ENCODE results near the gene SERPINB6.
"Not testable (repeated sequence)": the region's sequence is repeated elsewhere in the genome, so short reads cannot be mapped to it uniquely, and the experiment has no call there.

SERPINB6 gene

GRCh38 chr6:2971420-2972218 lies at the start of gene SERPINB6:
SERPINB6 (minus strand) TSS chr6:2971567; CDS start chr6:2959332, 12,235 bp downstream.
- no peak for DNase-seq (ENCODE audit: low read depth)

- DNase-seq (ENCODE audit: low read depth) = no peak
These were observed 48.5 kb upstream of the SERPINB6 start for GRCh38 chr6:3019749-3020320.

- no peak for DNase-seq (ENCODE audit: low read depth)
These were observed 47.7 kb upstream of the SERPINB6 start for GRCh38 chr6:3019065-3019464.

GRCh38 chr6:3017304-3017703 lies 45.9 kb upstream of the SERPINB6 start:
- no peak for DNase-seq (ENCODE audit: low read depth)

- no peak for DNase-seq (ENCODE audit: low read depth)
These were observed 45.3 kb upstream of the SERPINB6 start for GRCh38 chr6:3016473-3017280.

GRCh38 chr6:3015144-3015543 lies 43.8 kb upstream of the SERPINB6 start:
- DNase-seq (ENCODE audit: low read depth) = no peak

GRCh38 chr6:3014675-3015066 lies 43.3 kb upstream of the SERPINB6 start:
- no peak for DNase-seq (ENCODE audit: low read depth)

- DNase-seq (ENCODE audit: low read depth) = no peak
These were observed 42.7 kb upstream of the SERPINB6 start for GRCh38 chr6:3013901-3014674.

- no peak for DNase-seq (ENCODE audit: low read depth)
These were observed 42.1 kb upstream of the SERPINB6 start for GRCh38 chr6:3013486-3013885.

GRCh38 chr6:3011592-3011991 lies 40.2 kb upstream of the SERPINB6 start:
- DNase-seq (ENCODE audit: low read depth) = no peak

GRCh38 chr6:3011158-3011557 lies 39.8 kb upstream of the SERPINB6 start:
- no peak for DNase-seq (ENCODE audit: low read depth)

- no peak for DNase-seq (ENCODE audit: low read depth)
These were observed 38.6 kb upstream of the SERPINB6 start for GRCh38 chr6:3009930-3010329.

- not testable (repeated sequence) for DNase-seq (ENCODE audit: low read depth)
These were observed 37.4 kb upstream of the SERPINB6 start for GRCh38 chr6:3008712-3009265.

GRCh38 chr6:3007571-3007970 lies 36.2 kb upstream of the SERPINB6 start:
- DNase-seq (ENCODE audit: low read depth) = no peak

GRCh38 chr6:3006476-3006875 lies 35.1 kb upstream of the SERPINB6 start:
- DNase-seq (ENCODE audit: low read depth) = no peak

GRCh38 chr6:3005874-3006273 lies 34.5 kb upstream of the SERPINB6 start:
- DNase-seq (ENCODE audit: low read depth) = no peak

GRCh38 chr6:3005077-3005476 lies 33.7 kb upstream of the SERPINB6 start:
- no peak for DNase-seq (ENCODE audit: low read depth)

GRCh38 chr6:3003226-3003625 lies 31.9 kb upstream of the SERPINB6 start:
- not testable (repeated sequence) for DNase-seq (ENCODE audit: low read depth)

GRCh38 chr6:3001773-3002293 lies 30.5 kb upstream of the SERPINB6 start:
- no peak for DNase-seq (ENCODE audit: low read depth)

GRCh38 chr6:3001146-3001772 lies 29.9 kb upstream of the SERPINB6 start:
- no peak for DNase-seq (ENCODE audit: low read depth)

Measured in stimulated activated CD8-positive, alpha-beta memory T cell treated with anti-CD3 and anti-CD28 coated beads, Interleukin-7, amount 100 ng/mL, for 24 hours (primary cell).